Measurements from ENCODE around the gene SLC30A10.

- TF ChIP-seq CTCF (IDR thresholded peaks at IDR 0.05): no peak
- no peak for TF ChIP-seq POLR2A (IDR thresholded peaks at IDR 0.05)
These were observed 24.9 kb downstream of the SLC30A10 start for GRCh38 chr1:219903353-219903871.

All from body of pancreas (tissue), 4 donors.